C4-2B (cell line): ENCODE data around the gene VASN.

ENCODE experiments used
- H3K27ac ChIP-seq: fragments of 450-650 bp; 2 replicates; pipeline ENCODE4 v1.5.1; 2017
- ZFX ChIP-seq: fragments of 450-650 bp; IDR thresholded peaks from 2 replicates; pipeline ENCODE4 v1.6.1; 2017
- TF ChIP-seq, protein P1 (sequence below): fragments of 450-650 bp; conservative IDR thresholded peaks from 2 replicates; pipeline ENCODE4 v1.5.1; 2017; ENCODE audit warnings: mild to moderate bottlenecking

Gene VASN

GRCh38 chr16:4327386-4328045 is 44.1 kb upstream of the VASN start:
- H3K27ac ChIP-seq, result no peak overlapping the region
- no peak for TF ChIP-seq ZFX
- TF ChIP-seq, protein P1, sequence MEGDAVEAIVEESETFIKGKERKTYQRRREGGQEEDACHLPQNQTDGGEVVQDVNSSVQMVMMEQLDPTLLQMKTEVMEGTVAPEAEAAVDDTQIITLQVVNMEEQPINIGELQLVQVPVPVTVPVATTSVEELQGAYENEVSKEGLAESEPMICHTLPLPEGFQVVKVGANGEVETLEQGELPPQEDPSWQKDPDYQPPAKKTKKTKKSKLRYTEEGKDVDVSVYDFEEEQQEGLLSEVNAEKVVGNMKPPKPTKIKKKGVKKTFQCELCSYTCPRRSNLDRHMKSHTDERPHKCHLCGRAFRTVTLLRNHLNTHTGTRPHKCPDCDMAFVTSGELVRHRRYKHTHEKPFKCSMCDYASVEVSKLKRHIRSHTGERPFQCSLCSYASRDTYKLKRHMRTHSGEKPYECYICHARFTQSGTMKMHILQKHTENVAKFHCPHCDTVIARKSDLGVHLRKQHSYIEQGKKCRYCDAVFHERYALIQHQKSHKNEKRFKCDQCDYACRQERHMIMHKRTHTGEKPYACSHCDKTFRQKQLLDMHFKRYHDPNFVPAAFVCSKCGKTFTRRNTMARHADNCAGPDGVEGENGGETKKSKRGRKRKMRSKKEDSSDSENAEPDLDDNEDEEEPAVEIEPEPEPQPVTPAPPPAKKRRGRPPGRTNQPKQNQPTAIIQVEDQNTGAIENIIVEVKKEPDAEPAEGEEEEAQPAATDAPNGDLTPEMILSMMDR, result no peak

GRCh38 chr16:4328046-4328781 is 43.4 kb upstream of the VASN start:
- no peak overlapping the region for H3K27ac ChIP-seq
- TF ChIP-seq ZFX, result no peak
- TF ChIP-seq, protein P1, result no peak

DNA sequence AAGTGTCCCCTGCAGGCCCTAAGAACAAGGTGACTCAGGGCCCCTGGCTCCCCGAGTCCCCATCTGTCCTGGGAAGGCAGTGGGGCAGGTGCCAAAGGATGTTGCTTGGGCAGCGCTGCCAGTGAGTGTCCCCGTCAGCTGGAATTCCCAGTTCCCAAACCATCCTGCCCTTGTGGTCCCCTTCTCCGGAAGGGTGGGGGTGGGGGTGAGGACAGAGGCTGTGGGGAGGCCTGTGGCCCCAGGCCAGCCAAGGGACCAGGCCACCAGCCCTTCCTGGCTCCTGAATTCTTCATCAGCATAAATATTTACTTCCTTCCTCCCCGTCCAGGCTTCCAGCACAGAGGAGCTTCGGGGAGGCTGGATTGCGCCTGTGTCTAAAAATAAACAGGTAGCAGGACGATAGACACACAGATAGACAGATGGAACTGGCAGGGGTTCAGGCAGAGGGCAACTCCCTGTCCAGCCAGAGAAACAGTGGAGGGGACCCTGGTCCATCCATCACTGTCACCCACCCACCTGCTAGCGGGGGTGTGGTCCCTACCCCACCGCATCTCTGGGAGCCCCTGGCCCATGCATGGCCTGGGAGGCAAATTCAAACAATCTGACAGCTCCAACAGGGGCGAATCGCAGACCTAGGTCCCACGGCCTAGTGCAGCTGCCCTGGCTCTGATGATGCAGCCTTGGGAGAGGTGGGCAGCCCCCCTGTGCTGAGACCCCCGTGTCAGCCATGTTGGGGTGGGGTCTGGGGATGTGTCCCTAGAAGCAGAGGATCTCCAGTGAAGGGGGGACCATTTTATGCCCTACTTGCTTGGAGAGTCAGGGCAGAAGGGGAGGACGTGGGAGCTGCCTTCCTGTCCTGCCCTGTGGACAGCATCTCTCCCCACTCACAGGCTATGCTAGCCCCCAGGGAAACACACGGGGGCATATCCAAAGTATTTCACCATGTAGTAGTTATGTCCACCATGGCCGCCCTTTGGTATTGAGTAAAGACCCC is 42.6 kb upstream of the VASN start:
- TF ChIP-seq, protein P1, result no peak
- TF ChIP-seq ZFX, result no peak
- no peak overlapping the region for H3K27ac ChIP-seq

- H3K27ac ChIP-seq, result no peak overlapping the region
- TF ChIP-seq, protein P1, result peak; percentile 92
- TF ChIP-seq ZFX, result no peak
Observed at GRCh38 chr16:4330277-4330874, 41.3 kb upstream of the VASN start.

- TF ChIP-seq, protein P1, result no peak
- TF ChIP-seq ZFX, result no peak
- no peak overlapping the region for H3K27ac ChIP-seq
Observed at GRCh38 chr16:4332083-4332482, 39.6 kb upstream of the VASN start.

GRCh38 chr16:4332623-4333307 is 38.9 kb upstream of the VASN start:
- H3K27ac ChIP-seq, result no peak overlapping the region
- TF ChIP-seq ZFX, result no peak
- TF ChIP-seq, protein P1, result no peak
